WTC11 (cell line): ENCODE data around the gene AOX1. TPM values are rescaled to one million over a fixed set of nuclear protein-coding genes. Genes with fewer than 3 reads are reported as not detected.

Experiments used
- ATAC-seq: fragments of 200-7000 bp; cut with Tn5 transposase; 2 replicates; pipeline ENCODE4 v1.10.0; 2021; ENCODE audit warnings: mild to moderate bottlenecking, moderate library complexity
- CTCF ChIA-PET: fragments of 300-600 bp; sonication (Branson Sonifier 250); formaldehyde crosslinking; loops from one replicate; lab custom pipeline; 2021; ENCODE audit warnings: antibody characterized with exemption; lab: Charles Lee
- POLR2A ChIA-PET: fragments of 350-600 bp; sonication (Branson Sonifier 250); formaldehyde crosslinking; loops from one replicate; lab custom pipeline; 2021; ENCODE audit warnings: antibody characterized with exemption; lab: Charles Lee
- DNase-seq: peaks from one replicate; pipeline ENCODE4 v3.0.0; 2021; ENCODE audit warnings: low spot score
- H3K27ac Mint-ChIP-seq: 2 replicates; pipeline ENCODE4 v1.8.0; 2021; ENCODE audit warnings: mixed read lengths
- H3K27me3 Mint-ChIP-seq: 2 replicates; pipeline ENCODE4 v1.8.0; 2021; ENCODE audit warnings: low read depth, mild to moderate bottlenecking, moderate library complexity, mixed read lengths
- H3K36me3 Mint-ChIP-seq: 2 replicates; pipeline ENCODE4 v1.8.0; 2021; ENCODE audit warnings: mixed read lengths
- H3K4me1 Mint-ChIP-seq: 2 replicates; pipeline ENCODE4 v1.8.0; 2022; ENCODE audit warnings: mixed read lengths
- H3K4me3 Mint-ChIP-seq: 2 replicates; pipeline ENCODE4 v1.8.0; 2021; ENCODE audit warnings: mild to moderate bottlenecking, moderate library complexity, mixed read lengths
- H3K9me3 Mint-ChIP-seq: 2 replicates; pipeline ENCODE4 v1.8.0; 2021; ENCODE audit warnings: mixed read lengths
- CBFB ChIP-seq: sonication (generic); formaldehyde crosslinking; IDR thresholded peaks from 2 replicates; pipeline ENCODE4 v1.8.1; 2022; ENCODE audit warnings: mild to moderate bottlenecking, low read depth, missing genetic modification reagents
- E2F1 ChIP-seq: sonication (generic); formaldehyde crosslinking; IDR thresholded peaks from 2 replicates; pipeline ENCODE4 v1.8.0; 2022; ENCODE audit warnings: mild to moderate bottlenecking, missing genetic modification reagents
- EMX1 ChIP-seq: fragments of 250-450 bp; sonication (Bioruptor Pico); IDR thresholded peaks from 2 replicates; pipeline ENCODE4 v1.8.0; 2021; ENCODE audit warnings: mild to moderate bottlenecking
- IRF1 ChIP-seq: sonication (generic); formaldehyde crosslinking; IDR thresholded peaks from 2 replicates; pipeline ENCODE4 v1.8.0; 2023; ENCODE audit warnings: missing genetic modification reagents
- IRF2 ChIP-seq: sonication (generic); formaldehyde crosslinking; IDR thresholded peaks from 2 replicates; pipeline ENCODE4 v1.8.0; 2022; ENCODE audit warnings: low read depth, missing genetic modification reagents, borderline replicate concordance
- JAZF1 ChIP-seq: fragments of 250-450 bp; sonication (Bioruptor Pico); IDR thresholded peaks from 2 replicates; pipeline ENCODE4 v1.9.0; 2021; ENCODE audit warnings: moderate library complexity, mild to moderate bottlenecking, inconsistent platforms
- MLX ChIP-seq: sonication (generic); formaldehyde crosslinking; IDR thresholded peaks from 2 replicates; pipeline ENCODE4 v1.8.1; 2023; ENCODE audit warnings: mild to moderate bottlenecking, missing genetic modification reagents, moderate library complexity
- NFYB ChIP-seq: sonication (generic); formaldehyde crosslinking; conservative IDR thresholded peaks from 2 replicates; pipeline ENCODE4 v1.8.0; 2022; ENCODE audit warnings: low read depth, missing genetic modification reagents
- RELA ChIP-seq: sonication (generic); formaldehyde crosslinking; IDR thresholded peaks from 2 replicates; pipeline ENCODE4 v1.8.1; 2022; ENCODE audit warnings: missing genetic modification reagents, mild to moderate bottlenecking, borderline replicate concordance
- RORB ChIP-seq: fragments of 250-450 bp; sonication (Bioruptor Pico); IDR thresholded peaks from 2 replicates; pipeline ENCODE4 v1.9.0; 2021; ENCODE audit warnings: mild to moderate bottlenecking
- SOX15 ChIP-seq: fragments of 250-450 bp; sonication (Bioruptor Pico); IDR thresholded peaks from 2 replicates; pipeline ENCODE4 v1.9.0; 2021; ENCODE audit warnings: mild to moderate bottlenecking
- TEAD1 ChIP-seq: sonication (generic); formaldehyde crosslinking; IDR thresholded peaks from 2 replicates; pipeline ENCODE4 v1.8.0; 2022; ENCODE audit warnings: mild to moderate bottlenecking, missing genetic modification reagents
- USF1 ChIP-seq: sonication (generic); formaldehyde crosslinking; IDR thresholded peaks from 2 replicates; pipeline ENCODE4 v1.8.0; 2022; ENCODE audit warnings: mild to moderate bottlenecking, missing genetic modification reagents
- ZMAT4 ChIP-seq: fragments of 250-450 bp; sonication (Bioruptor Pico); IDR thresholded peaks from 2 replicates; pipeline ENCODE4 v1.9.0; 2021; ENCODE audit warnings: mild to moderate bottlenecking
- ZNF138 ChIP-seq: sonication (generic); formaldehyde crosslinking; conservative IDR thresholded peaks from 2 replicates; pipeline ENCODE4 v1.8.1; 2022; ENCODE audit warnings: mild to moderate bottlenecking, moderate library complexity, missing genetic modification reagents
- ZNF232 ChIP-seq: sonication (generic); formaldehyde crosslinking; IDR thresholded peaks from 2 replicates; pipeline ENCODE4 v1.8.0; 2022; ENCODE audit warnings: mild to moderate bottlenecking, missing genetic modification reagents
- ZNF263 ChIP-seq: sonication (generic); formaldehyde crosslinking; IDR thresholded peaks from 2 replicates; pipeline ENCODE4 v1.8.1; 2022; ENCODE audit warnings: low read depth, mild to moderate bottlenecking, moderate library complexity, missing genetic modification reagents
- ZNF317 ChIP-seq: sonication (generic); formaldehyde crosslinking; IDR thresholded peaks from 2 replicates; pipeline ENCODE4 v1.8.1; 2023; ENCODE audit warnings: low read depth, mild to moderate bottlenecking, moderate library complexity, missing genetic modification reagents, borderline replicate concordance
- ZNF416 ChIP-seq: fragments of 250-450 bp; sonication (Bioruptor Pico); IDR thresholded peaks from 2 replicates; pipeline ENCODE4 v1.9.0; 2021; ENCODE audit warnings: mild to moderate bottlenecking, inconsistent platforms
- total RNA-seq: library from RNA; stranded (reverse); gene quantifications from 3 replicates; pipeline ENCODE4 v1.2.3, GENCODE V29; 2021

Gene AOX1
- total RNA-seq, 1 experiment from 2014 or later: 4.8 TPM

GRCh38 chr2:200618590-200619021 lies 32.8 kb downstream of the AOX1 start:
- ChIA-PET POLR2A (interaction anchor here (0.7 kb wide), 1 partner anchor 638 kb away, joined by 3 read pairs; no protein-coding TSS in a partner anchor), CTCF (interaction anchor here (1.0 to 3.0 kb wide), 3 partner anchors 8 to 40 kb away, joined by 3 to 10 read pairs (median 4); partner anchors contain the start of gene AOX1)
- no peak for DNase-seq
- ATAC-seq: peak; percentile 24; the same call in 1 of the 2 replicates
- TF ChIP-seq MLX (no peak), ZMAT4 (CRISPR knock-in tag) (no peak), TEAD1 (no peak), RELA (CRISPR knock-in tag) (no peak), ZNF263 (CRISPR knock-in tag) (no peak), USF1 (CRISPR knock-in tag) (no peak), RORB (CRISPR knock-in tag) (no peak), IRF2 (CRISPR knock-in tag) (no peak), E2F1 (CRISPR knock-in tag) (no peak), ZNF138 (CRISPR knock-in tag) (no peak), NFYB (no peak), JAZF1 (no peak), IRF1 (CRISPR knock-in tag) (no peak), EMX1 (CRISPR knock-in tag) (no peak), ZNF317 (CRISPR knock-in tag) (no peak), CBFB (CRISPR knock-in tag) (no peak), ZNF232 (no peak)
- Mint-ChIP-seq H3K27me3 (no peaks in the 10 kb centered on the region; the same call in 1 of the 2 replicates), H3K4me1 (no peaks in the 10 kb centered on the region), H3K36me3 (no peaks in the 10 kb centered on the region), H3K4me3 (no peak overlapping the region), H3K9me3 (no peaks in the 10 kb centered on the region), H3K27ac (no peak overlapping the region)

DNA sequence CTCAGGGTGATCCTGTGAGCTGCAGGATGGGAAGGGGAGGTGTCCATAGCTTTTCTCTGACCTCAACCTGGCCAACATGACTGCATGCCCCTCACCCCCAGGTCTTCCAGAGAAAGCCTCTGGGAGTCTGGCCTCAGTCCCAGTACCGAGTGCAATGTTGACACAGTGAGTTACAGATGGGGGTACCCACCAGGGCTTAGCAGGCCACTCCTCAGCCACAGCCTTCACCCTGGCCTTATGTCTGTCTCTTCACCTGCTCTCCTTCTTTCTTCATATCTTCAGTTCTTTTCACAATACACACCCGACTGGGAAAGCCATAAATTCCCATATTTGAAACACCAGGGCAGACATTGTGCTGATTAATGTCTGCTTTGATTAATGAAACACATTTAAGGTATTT lies 33.5 kb downstream of the AOX1 start:
- Mint-ChIP-seq H3K27me3 (no peaks in the 10 kb centered on the region; the same call in 1 of the 2 replicates), H3K9me3 (no peaks in the 10 kb centered on the region), H3K4me3 (no peak overlapping the region)
- TF ChIP-seq MLX: no peak
- no peak for TF ChIP-seq SOX15 (CRISPR knock-in tag)
- no peak for TF ChIP-seq ZNF416
- TF ChIP-seq NFYB: no peak
- TF ChIP-seq, all 79 proteins: peak for 0
- Mint-ChIP-seq H3K36me3 (no peaks in the 10 kb centered on the region), H3K27ac (no peak overlapping the region), H3K4me1 (no peaks in the 10 kb centered on the region)
- no peak for ATAC-seq
- ChIA-PET CTCF (interaction anchor here (0.7 to 3.0 kb wide), 2 partner anchors 33 to 1023 kb away, joined by 3 to 10 read pairs; partner anchors contain the start of gene AOX1), POLR2A (no interaction called here)
- DNase-seq: no peak
